NCI-H2029 treated with DMSO at 0.1 percent for 48 hours (cell line): Measurements from ENCODE around the gene TUBGCP5.

Experiments
- DNase-seq: peaks from one replicate; lab custom pipeline; 2025; lab: John Stamatoyannopoulos, UW

The TUBGCP5 gene

DNA sequence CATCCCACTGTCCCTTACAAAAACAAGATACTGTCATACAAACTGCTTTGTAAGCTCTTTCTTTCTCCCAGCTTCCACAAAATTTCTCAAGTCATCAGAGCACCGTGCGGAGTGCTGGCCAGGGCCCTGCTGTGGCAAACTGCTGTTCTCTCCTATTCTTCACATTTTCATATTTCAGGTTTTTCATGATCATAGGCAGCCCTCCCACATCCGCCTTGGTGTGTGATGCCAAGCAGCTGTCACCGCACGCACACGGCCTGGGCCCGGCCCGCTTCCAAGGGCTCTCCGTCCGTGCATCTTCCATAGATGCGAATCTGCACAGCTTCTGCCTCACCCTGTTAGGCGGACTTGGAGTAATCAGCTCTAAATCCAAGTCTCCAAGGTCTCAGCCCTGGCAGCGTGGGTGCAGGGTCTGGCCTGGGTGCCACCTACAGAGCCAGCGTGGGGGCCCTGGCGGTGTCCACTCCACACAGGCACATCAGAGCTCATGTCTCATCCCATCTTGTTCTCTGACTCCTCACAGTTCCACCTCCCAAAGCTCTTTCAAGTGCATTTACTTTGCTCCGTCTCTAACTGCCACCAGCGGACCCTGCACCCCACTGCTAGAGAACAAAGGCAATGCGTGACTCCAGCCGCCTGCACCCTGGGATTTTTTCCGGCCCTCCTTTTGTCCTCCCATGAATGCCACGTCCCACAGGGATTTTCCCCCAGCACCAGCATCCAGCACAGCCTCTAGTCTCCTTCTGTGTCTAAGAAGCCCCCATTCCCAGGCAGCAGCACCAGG is 86.4 kb downstream of the TUBGCP5 start:
- no peak for DNase-seq

GRCh38 chr15:22951381-22952280 is 87.7 kb downstream of the TUBGCP5 start:
- DNase-seq, result no peak

DNA sequence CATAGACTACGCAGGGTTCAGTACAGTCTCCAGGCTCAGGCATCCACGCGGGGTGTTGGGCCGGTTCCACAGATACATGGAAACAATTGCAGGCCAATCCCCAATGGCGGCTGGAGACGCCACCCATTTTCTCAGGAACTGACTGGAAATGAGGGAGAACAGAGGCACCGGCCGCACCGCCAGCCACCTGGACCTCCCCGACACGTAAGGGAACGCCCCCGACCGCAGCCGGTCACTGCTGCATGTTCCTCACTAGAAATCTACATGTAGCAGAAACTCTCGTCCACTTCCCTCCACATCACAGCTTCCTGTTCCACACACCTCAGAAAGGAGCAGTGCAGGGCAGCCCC is 88.4 kb downstream of the TUBGCP5 start:
- no peak for DNase-seq

GRCh38 chr15:22950256-22950990 is 88.9 kb downstream of the TUBGCP5 start:
- no peak for DNase-seq
